ENCODE results near the gene RIC1. TPM values are rescaled to one million over a fixed set of nuclear protein-coding genes. Genes with fewer than 3 reads are reported as not detected.

Gene RIC1
- total and polyA plus RNA-seq, 9 of the 15 experiments (the other 6 are each of a cell fraction or from before 2014, with no cell fraction given), result 3.2 to 25.8 (median 15.0) TPM

DNA sequence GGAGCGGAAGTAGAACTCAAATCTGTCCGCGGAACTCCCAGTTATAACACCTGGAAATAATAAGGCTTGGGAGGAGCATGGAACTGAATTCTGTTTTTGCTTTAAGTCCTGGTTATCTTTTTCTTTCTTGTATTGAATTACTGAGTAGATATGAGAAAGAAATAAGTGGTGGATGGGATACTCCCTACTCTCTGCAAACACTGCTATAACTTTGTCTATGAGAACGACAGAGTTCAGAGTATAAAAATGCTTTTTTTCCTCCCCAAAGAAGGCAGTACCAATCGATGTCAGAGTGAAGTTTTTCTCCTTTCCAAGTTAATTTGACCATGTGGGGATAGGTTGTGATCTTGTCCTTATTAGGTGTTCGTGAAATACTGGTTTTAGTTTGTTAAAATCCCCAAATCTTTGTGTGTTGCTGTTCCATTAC is 1.2 kb downstream of the RIC1 start (continued):
- TF ChIP-seq, protein P1, sequence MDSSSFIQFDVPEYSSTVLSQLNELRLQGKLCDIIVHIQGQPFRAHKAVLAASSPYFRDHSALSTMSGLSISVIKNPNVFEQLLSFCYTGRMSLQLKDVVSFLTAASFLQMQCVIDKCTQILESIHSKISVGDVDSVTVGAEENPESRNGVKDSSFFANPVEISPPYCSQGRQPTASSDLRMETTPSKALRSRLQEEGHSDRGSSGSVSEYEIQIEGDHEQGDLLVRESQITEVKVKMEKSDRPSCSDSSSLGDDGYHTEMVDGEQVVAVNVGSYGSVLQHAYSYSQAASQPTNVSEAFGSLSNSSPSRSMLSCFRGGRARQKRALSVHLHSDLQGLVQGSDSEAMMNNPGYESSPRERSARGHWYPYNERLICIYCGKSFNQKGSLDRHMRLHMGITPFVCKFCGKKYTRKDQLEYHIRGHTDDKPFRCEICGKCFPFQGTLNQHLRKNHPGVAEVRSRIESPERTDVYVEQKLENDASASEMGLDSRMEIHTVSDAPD (CRISPR knock-in tag; IDR thresholded peaks at IDR 0.05), result no peak
- TF ChIP-seq, protein P2, sequence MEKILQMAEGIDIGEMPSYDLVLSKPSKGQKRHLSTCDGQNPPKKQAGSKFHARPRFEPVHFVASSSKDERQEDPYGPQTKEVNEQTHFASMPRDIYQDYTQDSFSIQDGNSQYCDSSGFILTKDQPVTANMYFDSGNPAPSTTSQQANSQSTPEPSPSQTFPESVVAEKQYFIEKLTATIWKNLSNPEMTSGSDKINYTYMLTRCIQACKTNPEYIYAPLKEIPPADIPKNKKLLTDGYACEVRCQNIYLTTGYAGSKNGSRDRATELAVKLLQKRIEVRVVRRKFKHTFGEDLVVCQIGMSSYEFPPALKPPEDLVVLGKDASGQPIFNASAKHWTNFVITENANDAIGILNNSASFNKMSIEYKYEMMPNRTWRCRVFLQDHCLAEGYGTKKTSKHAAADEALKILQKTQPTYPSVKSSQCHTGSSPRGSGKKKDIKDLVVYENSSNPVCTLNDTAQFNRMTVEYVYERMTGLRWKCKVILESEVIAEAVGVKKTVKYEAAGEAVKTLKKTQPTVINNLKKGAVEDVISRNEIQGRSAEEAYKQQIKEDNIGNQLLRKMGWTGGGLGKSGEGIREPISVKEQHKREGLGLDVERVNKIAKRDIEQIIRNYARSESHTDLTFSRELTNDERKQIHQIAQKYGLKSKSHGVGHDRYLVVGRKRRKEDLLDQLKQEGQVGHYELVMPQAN (IDR thresholded peaks at IDR 0.05; ENCODE audit: borderline replicate concordance), result 0 out of 2 replicates have a peak, but pooled peaks have one; percentile 6
- TF ChIP-seq, protein P3, sequence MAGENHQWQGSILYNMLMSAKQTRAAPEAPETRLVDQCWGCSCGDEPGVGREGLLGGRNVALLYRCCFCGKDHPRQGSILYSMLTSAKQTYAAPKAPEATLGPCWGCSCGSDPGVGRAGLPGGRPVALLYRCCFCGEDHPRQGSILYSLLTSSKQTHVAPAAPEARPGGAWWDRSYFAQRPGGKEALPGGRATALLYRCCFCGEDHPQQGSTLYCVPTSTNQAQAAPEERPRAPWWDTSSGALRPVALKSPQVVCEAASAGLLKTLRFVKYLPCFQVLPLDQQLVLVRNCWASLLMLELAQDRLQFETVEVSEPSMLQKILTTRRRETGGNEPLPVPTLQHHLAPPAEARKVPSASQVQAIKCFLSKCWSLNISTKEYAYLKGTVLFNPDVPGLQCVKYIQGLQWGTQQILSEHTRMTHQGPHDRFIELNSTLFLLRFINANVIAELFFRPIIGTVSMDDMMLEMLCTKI (IDR thresholded peaks at IDR 0.05; ENCODE audit: partially characterized antibody), result no peak
- TF ChIP-seq GTF2F1 (IDR thresholded peaks at IDR 0.05; ENCODE audit: low read depth, low read length) (no peak), L3MBTL2 (IDR thresholded peaks at IDR 0.05) (no peak), PHF21A (IDR thresholded peaks at IDR 0.05; ENCODE audit: borderline replicate concordance, low read depth) (0 out of 2 replicates have a peak, but pooled peaks have one; percentile 36), ETV1 (tag; conservative IDR thresholded peaks at IDR 0.05; ENCODE audit: low read depth) (no peak), HIVEP1 (CRISPR knock-in tag; IDR thresholded peaks at IDR 0.05) (no peak), ARNT (IDR thresholded peaks at IDR 0.05) (no peak), NEUROD1 (IDR thresholded peaks at IDR 0.05; ENCODE audit: borderline replicate concordance, low read depth, low read length, partially characterized antibody) (no peak), RCOR1 (IDR thresholded peaks at IDR 0.05; ENCODE audit: borderline replicate concordance in 1 of 2, low read depth in 2 of 2, low read length in 2 of 2) (no peak), SMC3 (conservative IDR thresholded peaks at IDR 0.05; ENCODE audit: insufficient read depth, low read depth, low read length) (no peak), PHB (CRISPR knock-in tag; IDR thresholded peaks at IDR 0.05) (no peak), KAT7 (CRISPR knock-in tag; IDR thresholded peaks at IDR 0.05; ENCODE audit: borderline replicate concordance) (no peak), ZNF274 (IDR thresholded peaks at IDR 0.05; ENCODE audit: borderline replicate concordance, low read depth, low read length) (no peak), PRMT5 (CRISPR knock-in tag; IDR thresholded peaks at IDR 0.05) (no peak), CBFA2T2 (conservative IDR thresholded peaks at IDR 0.05) (no peak), RFX1 (IDR thresholded peaks at IDR 0.05) (no peak), EP400 (IDR thresholded peaks at IDR 0.05) (0 out of 2 replicates have a peak, but pooled peaks have one; percentile 12), RBBP5 (IDR thresholded peaks at IDR 0.05; ENCODE audit: borderline replicate concordance, insufficient read depth, low read length, poor library complexity, severe bottlenecking) (no peak), ZBTB17 (CRISPR knock-in tag; IDR thresholded peaks at IDR 0.05) (peak; percentile 98)
- TF ChIP-seq, protein P4, sequence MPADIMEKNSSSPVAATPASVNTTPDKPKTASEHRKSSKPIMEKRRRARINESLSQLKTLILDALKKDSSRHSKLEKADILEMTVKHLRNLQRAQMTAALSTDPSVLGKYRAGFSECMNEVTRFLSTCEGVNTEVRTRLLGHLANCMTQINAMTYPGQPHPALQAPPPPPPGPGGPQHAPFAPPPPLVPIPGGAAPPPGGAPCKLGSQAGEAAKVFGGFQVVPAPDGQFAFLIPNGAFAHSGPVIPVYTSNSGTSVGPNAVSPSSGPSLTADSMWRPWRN (IDR thresholded peaks at IDR 0.05; ENCODE audit: low read depth), result no peak
- TF ChIP-seq, protein P5, sequence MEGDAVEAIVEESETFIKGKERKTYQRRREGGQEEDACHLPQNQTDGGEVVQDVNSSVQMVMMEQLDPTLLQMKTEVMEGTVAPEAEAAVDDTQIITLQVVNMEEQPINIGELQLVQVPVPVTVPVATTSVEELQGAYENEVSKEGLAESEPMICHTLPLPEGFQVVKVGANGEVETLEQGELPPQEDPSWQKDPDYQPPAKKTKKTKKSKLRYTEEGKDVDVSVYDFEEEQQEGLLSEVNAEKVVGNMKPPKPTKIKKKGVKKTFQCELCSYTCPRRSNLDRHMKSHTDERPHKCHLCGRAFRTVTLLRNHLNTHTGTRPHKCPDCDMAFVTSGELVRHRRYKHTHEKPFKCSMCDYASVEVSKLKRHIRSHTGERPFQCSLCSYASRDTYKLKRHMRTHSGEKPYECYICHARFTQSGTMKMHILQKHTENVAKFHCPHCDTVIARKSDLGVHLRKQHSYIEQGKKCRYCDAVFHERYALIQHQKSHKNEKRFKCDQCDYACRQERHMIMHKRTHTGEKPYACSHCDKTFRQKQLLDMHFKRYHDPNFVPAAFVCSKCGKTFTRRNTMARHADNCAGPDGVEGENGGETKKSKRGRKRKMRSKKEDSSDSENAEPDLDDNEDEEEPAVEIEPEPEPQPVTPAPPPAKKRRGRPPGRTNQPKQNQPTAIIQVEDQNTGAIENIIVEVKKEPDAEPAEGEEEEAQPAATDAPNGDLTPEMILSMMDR (IDR thresholded peaks at IDR 0.05 in 2 of 3, conservative IDR thresholded peaks at IDR 0.05 in 1 of 3; ENCODE audit: insufficient read depth in 2 of 3, low read depth in 1 of 3, low read length in 3 of 3), result no peak
